HT-29 (cell line): ENCODE data around the gene HTR1B. TPM values are rescaled to one million over a fixed set of nuclear protein-coding genes. Genes with fewer than 3 reads are reported as not detected.

Source experiments
- DNase-seq: peaks from one replicate; pipeline ENCODE4 v3.0.0-alpha.2; 2015; ENCODE audit warnings: low spot score
- total RNA-seq: library from RNA; depleted of rRNA; stranded (reverse); fragments of >200 nt; shearing (Covaris generic); gene quantifications from 2 replicates; pipeline ENCODE4 v1.2.3, GENCODE V29; 2014; rRNA removed

HTR1B gene
- total RNA-seq, 1 experiment from 2014 or later = not detected

DNA sequence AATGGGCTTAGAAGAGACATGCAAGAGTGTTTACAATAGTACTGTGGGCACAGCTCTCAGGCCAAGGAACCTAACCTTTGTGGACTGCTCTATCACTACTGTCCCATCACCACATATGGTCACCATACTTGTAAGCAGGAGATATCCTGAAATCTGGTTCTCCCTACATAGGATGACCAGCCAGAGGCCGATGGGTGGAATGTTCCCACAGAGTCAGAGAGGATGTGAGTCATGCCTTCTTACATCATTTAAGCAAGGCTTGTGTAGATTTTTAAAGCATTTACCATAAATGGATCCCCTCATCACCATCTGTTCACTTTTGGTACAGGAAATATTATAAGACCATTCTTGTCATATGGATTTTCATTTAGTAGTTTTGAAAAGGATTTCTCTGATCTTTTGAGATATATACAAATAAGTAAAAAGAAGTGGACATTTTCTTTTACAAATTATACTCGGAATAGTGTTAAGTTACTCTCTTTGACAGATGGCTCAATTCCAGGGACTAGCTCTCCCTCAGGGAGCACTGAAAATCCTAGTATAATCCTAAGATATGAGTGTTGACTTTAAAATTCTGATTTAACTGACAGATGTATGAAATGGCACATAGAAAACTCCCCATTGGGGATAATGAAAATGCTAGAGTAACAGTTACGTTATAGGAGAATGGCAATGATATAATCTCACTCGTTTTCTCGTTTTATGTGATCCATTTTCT, 6.6 kb downstream of the HTR1B start:
- no peak for DNase-seq

DNA sequence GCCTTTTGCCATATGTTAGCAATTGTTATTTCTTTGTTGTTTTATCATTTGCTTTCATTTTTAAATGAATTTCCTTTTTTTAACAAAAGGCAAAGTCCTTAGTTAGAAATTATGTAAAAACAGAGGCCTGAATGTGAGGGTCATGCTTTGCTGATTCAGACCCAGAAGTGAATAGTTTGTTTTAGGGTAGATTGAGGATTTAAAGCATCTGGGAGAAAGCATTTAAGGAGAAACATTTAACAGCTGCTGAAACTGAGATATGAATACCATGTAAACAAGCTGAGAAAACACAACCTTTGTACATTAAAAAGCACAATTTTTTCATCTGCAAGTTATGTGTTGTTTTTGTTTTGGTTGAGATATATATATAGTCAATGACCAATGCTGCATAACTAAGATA, 8.0 kb downstream of the HTR1B start:
- DNase-seq = no peak

DNA sequence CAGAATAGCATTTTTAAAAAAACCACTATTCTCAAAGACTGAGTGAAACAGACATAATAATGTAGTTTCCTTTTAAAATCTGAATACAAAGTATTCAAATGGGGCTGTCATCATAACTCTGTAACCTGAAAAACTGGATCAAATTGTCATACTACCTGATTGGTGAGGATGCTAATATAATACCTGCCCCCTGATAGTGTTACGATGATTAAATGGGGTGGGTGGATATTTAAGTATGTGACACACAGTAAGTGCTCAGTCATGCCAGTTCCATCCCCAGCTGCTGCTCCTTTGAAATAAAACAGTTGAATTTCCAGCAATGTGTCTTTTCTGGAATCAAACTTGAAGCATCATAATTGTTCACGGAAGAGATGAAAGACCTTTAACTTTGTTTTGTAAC, 8.9 kb downstream of the HTR1B start:
- DNase-seq = no peak

DNA sequence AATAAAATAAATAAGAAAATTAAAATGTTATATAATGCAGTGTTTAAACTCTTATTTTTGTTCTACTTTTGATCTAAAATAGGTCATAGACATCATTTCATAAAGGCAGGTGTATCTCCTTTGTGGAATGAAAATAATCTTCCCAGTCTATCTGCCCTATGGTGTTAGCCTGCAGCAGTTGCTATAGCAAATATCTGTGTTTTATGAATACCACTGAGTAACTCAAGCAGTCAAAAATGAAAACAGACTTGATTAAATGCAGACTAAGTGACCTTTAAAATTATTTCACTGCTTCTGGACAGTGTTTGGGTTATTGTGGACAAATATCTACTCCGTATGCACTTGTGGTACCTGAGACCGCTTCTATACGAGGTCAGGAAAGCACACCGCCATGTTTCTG, 11.8 kb downstream of the HTR1B start:
- no peak for DNase-seq

DNA sequence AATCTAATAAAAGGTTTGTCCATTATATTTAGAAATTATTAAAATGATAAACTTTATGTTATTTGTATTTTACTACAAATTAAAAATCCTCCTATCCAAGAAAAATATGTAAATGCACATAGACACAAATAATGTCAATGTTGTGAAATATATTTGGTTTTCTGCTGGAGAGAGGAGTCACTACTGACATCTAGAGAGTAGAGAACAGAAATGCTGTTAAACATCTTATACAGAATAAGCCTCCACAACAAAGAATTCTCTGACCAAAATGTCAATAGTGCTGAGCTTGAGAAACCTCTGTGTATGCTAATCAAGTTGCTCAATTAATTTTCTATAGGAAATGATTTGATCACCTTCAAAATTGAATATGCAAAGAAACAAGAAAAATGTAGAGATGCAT, 12.4 kb downstream of the HTR1B start:
- DNase-seq = no peak

DNA sequence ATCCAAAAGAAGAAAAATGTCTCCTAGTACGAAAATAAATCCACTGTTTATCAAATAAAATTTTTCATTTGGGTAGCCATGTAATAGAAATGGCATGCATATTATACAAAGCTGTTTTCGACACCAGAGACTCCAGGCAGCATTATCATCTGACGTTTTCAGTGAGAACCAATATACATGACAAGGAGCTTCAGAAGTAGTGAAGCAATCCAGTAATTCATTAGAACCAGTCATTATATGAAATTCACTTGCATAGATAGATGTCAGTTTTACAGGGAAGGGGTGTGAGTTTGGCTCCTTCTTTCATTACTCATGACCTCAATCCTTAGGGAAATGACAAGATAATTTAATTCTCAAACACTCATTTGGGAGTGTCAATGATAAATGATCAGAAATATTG, 14.7 kb downstream of the HTR1B start:
- DNase-seq = no peak

DNA sequence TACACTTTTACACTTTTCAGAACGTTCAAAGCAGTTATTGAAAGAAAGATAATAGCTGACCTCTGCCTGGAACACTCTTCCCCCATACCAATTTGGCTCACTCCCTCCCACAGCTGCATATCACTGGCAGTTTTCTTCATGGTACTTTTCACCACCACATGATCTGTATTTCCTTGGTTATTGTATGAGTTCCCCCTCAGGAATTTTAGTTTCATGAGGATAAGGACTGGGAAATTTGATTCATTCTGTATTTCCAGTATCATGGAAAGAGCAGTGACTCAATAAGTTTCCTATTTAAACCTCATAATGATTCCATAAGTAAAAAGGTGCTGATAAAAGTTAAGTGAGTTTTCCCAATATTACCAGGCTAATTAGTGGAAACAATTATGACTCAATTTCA, 16.0 kb downstream of the HTR1B start:
- no peak for DNase-seq

DNA sequence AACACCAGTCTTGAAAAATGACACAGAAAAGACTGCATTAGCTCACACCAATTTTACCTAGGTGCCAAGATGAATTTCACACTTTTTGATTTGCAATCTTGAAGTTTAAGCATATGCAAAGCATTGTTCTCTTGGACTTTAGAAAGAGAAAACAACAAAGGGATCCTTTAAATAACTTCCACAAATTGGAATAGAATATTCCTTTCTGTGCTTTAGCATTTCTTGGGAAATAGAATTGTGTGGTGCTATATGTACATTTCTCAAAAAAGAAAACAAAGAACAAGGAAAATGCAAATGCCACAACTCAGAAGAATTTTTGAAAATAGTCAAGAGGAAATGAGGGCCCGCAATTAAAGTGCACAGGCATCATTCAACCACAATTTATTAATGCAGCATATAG, 17.0 kb downstream of the HTR1B start:
- no peak for DNase-seq

DNA sequence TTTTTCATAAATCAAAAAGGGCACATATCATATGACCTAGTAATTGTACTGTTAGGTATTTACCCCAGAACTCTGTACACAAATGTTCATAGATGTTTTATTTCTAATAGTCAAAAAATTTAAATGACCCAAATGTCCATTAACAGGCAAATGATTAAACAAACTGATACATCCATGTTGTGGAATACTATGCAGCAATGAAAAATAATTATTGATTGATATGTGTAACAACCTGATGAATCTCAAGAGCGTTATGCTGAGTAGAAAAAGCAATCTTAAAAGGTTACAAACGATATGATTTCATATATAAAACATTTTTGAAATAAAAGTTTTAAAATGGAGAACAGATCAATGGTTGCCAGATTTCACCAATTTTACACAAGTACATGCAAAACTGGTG, 18.1 kb downstream of the HTR1B start:
- DNase-seq = no peak

DNA sequence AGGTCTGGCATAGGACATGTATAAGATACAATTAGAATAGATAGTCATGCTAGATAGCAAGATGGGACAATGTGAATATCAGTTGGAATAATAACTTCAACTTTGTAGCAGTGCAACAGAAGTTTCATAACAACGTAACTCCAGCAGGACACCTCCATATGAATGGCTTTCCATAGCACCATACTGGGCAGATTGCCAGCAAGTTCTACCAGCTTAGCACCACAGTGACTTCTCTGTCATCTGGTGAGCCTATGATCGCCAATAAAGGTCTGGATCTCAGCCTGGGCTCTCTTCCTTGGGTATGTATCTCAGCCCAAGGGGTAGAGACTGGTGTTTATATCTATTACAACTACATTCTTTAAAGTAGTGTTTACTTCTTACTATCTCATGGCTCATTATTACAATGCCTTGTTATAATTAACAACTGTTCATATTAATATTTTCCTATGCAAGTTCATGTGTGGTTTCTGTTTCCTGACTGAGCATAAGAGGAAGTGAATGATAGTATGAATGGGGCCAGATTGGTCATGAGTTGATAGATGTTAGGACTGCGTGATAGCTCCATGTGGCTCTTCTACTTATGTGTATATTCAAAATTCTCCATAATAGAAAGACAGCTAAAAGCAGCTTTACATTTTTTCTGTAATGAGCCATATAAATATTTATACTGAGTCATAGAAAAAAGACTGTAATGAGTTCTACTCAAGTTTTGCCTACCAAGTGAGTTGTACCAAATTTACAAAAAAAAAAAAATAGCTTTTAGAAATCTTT, 22.9 kb downstream of the HTR1B start:
- no peak for DNase-seq

DNA sequence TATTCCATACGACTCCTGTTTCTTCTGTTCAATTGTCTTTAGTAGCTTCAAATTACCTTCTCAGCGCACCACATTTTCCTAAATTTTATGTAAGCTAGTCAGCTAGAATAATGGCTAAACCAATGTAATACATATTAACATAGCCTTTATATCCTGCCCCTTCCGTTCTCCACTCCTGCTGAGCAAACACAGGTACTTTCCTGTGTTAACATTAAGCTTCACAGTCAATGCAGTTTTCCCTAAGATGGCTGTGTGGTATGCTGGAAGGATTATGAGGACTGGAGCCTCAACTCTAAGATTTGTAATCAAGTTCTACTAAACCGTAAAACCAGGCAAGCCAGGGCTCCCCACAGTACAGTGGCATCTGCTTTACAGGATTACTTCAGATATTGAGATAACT, 29.4 kb downstream of the HTR1B start:
- DNase-seq = no peak

DNA sequence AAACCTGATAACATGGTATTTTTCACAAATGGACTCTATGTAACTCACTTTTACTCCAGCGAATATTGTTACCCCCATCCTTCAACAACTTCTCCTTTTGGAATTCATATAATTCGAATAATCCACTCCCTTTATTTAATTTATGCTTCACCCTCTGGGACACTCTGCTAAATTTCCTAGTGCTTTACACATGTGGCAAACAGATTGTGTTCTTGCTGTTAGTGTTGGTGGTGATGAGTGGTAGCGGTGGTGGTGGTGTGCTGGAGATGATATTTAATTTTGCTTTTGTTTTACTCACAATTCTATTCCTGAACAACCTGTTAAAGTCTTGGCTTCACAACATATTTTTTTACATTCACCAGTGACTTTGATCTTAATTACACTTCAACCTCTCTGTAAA, 32.8 kb downstream of the HTR1B start:
- no peak for DNase-seq

DNA sequence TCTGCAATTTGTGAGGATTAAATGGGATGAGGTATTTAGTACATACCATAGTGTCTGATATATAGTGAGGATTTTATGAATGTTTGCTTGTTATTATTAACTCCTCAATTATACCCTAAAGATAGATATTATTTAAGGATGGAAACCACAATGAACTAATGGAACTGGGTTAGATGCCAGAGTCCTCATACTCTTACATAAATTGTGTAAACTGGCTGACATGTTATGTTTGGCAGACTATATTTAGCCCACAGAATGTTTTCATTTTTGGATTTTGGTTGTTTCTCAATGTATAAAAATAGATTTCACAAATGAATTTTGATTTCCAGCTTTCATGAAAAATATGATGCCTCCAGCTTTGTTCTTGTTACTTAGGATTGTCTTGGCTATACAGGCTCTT, 37.6 kb downstream of the HTR1B start:
- no peak for DNase-seq

DNA sequence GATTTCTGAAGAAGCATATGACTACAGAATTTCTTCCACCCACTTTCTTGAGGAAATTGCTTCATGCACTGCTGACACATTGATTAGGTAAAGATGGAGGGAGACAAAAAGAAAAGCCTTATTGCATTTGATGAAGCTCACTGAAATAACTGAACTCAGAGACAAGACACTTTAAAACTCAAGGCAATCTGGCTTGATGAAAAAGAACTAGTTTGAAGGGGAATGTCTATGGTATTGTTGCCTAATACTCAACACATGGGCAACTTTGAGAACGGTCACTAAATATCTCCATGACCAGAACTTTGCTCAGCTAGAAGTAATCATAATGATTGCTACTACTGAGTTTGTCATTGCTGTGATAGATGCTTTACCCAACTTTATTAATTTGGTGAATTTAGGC, 38.1 kb downstream of the HTR1B start:
- DNase-seq = no peak

DNA sequence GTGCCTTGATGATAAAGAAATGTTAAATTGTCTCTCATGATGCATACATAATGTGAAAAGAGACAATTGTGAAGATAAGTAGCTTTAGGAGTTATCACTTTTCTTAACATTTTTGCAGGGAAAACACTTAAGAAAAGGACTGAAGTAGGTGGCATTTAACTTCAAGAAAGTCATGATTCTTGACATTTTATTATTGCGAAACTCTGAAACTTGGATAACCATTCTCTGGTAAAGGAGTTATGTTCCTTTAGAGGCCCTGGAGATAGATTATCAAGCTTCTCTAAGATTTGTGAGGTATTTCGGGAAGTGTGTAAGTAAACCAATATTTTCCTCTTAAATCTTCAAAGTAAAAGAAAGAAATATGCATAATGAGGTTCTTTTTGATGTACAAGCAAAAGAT, 38.5 kb downstream of the HTR1B start:
- no peak for DNase-seq

DNA sequence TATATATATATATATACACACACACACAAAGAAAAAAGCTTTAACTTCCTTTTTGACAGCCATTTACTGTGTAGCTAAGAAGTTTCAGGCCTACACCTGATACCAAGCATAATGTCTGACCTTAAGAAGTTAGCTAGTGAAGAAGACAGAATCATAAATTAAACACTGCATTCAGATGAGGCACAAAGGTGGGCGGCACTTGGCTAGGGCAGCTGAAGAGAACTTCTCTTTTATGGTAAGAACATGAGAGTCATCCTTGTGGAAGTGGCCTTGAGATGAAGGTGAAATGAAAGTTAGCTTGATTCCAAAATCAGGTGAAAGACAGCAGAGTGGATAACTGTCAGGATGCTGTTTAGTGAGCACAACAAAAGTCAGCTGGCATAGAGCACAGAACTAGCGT, 46.5 kb downstream of the HTR1B start:
- DNase-seq = no peak

DNA sequence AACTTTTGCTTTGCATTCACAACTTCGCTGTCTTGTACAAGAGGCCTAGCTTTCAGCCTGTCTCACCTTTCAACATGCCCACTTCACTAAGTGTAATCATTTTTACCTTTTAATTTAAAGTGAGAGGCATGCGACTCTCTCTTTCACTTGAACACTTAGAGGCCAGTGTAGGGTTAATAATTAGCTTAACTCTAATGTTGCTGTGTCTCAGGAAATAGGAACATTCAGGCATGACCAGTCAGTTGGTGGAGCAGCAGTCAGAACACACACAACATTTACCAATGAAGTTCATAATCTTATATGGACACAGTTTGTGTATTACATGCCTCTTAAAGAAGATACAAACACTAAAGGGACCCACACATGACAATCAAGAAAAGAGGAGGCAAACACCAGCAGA, 47.6 kb downstream of the HTR1B start:
- DNase-seq = no peak

Other genes with a start within 250 kb of the HTR1B start
- gene MEI4, start 189.5 kb upstream of the HTR1B start, total RNA-seq = not detected in 2 replicates